ENCODE data around the gene RAG1. TPM values are rescaled to one million over a fixed set of nuclear protein-coding genes. Genes with fewer than 3 reads are reported as not detected.

RAG1 gene
- total and polyA plus RNA-seq, 2 of the 8 experiments (the other 6 are each of a cell fraction or from before 2014, with no cell fraction given) = 0.14 to 0.58 TPM

GRCh38 chr11:36601155-36601554, 33.3 kb downstream of the RAG1 start:
- Histone ChIP-seq H3K9me3 (ENCODE audit: insufficient read depth in 2 of 2, low read depth in 1 of 2, low read length in 1 of 2) (no peaks in the 10 kb centered on the region), H2BK15ac (ENCODE audit: low read length) (no peak overlapping the region), H2AK5ac (ENCODE audit: low read depth, low read length) (no peak overlapping the region), H3K36me3 (ENCODE audit: control insufficient read depth in 2 of 4, insufficient read depth in 4 of 4, low read length in 3 of 4) (no peaks in the 10 kb centered on the region), H3K79me2 (ENCODE audit: control insufficient read depth in 1 of 2, insufficient read depth in 2 of 2, low read length in 2 of 2) (no peaks in the 10 kb centered on the region), H3K56ac (replicated peaks; ENCODE audit: insufficient read length, low read depth, low read length) (no peak overlapping the region), H3K23ac (ENCODE audit: insufficient read length) (no peak overlapping the region), H3K27ac (ENCODE audit: low read depth, low read length) (no peak overlapping the region), H3K23me2 (ENCODE audit: low read depth, low read length) (no peaks in the 10 kb centered on the region), H4K5ac (ENCODE audit: insufficient read length, low read depth, low read length) (no peak overlapping the region), H2AFZ (ENCODE audit: low read length) (no peak overlapping the region), H3K4me2 (ENCODE audit: insufficient read depth in 1 of 2, low read depth in 2 of 2, low read length in 2 of 2) (no peak overlapping the region), H3K4ac (replicated peaks; ENCODE audit: insufficient read length, low read depth, low read length) (no peak overlapping the region), H4K8ac (ENCODE audit: extremely low read depth, insufficient read depth, low read length) (no peak overlapping the region), H3K14ac (ENCODE audit: insufficient read length) (no peak overlapping the region), H3K9ac (replicated peaks in 1 of 4; ENCODE audit: extremely low read depth in 1 of 4, low read depth in 3 of 4, low read length in 3 of 4) (no peak overlapping the region), H3K4me1 (replicated peaks in 1 of 4; ENCODE audit: control insufficient read depth in 3 of 4, insufficient read depth in 4 of 4, low read length in 3 of 4) (no peaks in the 10 kb centered on the region; a peak in 1 of 7 replicates), H4K91ac (replicated peaks; ENCODE audit: insufficient read length, low read length) (no peak overlapping the region), H3K4me3 (ENCODE audit: extremely low read depth in 1 of 4, insufficient read depth in 2 of 4, low read depth in 3 of 4, low read length in 4 of 4) (no peak overlapping the region), H3K79me1 (ENCODE audit: low read depth, low read length) (no peaks in the 10 kb centered on the region), H3K18ac (ENCODE audit: extremely low read depth, low read length) (no peak overlapping the region), H2BK20ac (ENCODE audit: low read length) (no peak overlapping the region), H2BK5ac (ENCODE audit: low read depth, low read length) (no peak overlapping the region), H3K27me3 (replicated peaks in 1 of 4; ENCODE audit: control insufficient read depth in 3 of 4, extremely low read depth in 1 of 4, insufficient read depth in 3 of 4, low read length in 3 of 4) (no peaks in the 10 kb centered on the region), H2BK120ac (replicated peaks; ENCODE audit: low read depth, low read length) (no peak overlapping the region), H2BK12ac (ENCODE audit: low read depth, low read length) (no peak overlapping the region), H4K20me1 (replicated peaks in 1 of 2; ENCODE audit: control insufficient read depth in 1 of 2, insufficient read depth in 2 of 2, low read length in 2 of 2) (no peaks in the 10 kb centered on the region)
- ChIA-PET POLR2A (ENCODE audit: partially characterized antibody) (no interaction called here), CTCF (ENCODE audit: partially characterized antibody) (no interaction called here)
- FAIRE-seq (no peak), DNase-seq (ENCODE audit: low read depth in 1 of 2, low spot score in 2 of 2) (no peak)
- 87% methylated on average over 2 of the region's 2 CpGs; no CpG with 5 or more reads in 1 of the 2 experiments for WGBS, 2 experiments (ENCODE audit: extremely low coverage in 1 of 2, insufficient coverage in 1 of 2, insufficient read length in 1 of 2, insufficient replicate concordance in 2 of 2, low coverage in 1 of 2, low lambda C conversion rate in 2 of 2, missing lambda C conversion rate in 1 of 2)
- TF ChIP-seq PHF8 (conservative IDR thresholded peaks at IDR 0.05; ENCODE audit: low read depth, low read length) = no peak
